GM23248 (cell line): ENCODE results near the gene PRIMPOL.

Experiments
- EZH2 ChIP-seq: fragments of 200-600 bp; sonication (generic); IDR thresholded peaks from 2 replicates; pipeline ENCODE4 v1.6.1; 2018; ENCODE audit warnings: antibody characterized with exemption, mild to moderate bottlenecking; ENCODE audit not compliant: insufficient read depth, poor library complexity, severe bottlenecking
- EZH2phosphoT487 ChIP-seq: fragments of 200-600 bp; sonication (generic); IDR thresholded peaks from 2 replicates; pipeline ENCODE4 v1.6.1; 2018; ENCODE audit warnings: antibody characterized with exemption, moderate library complexity, mild to moderate bottlenecking, low read depth; ENCODE audit not compliant: insufficient read depth

DNA sequence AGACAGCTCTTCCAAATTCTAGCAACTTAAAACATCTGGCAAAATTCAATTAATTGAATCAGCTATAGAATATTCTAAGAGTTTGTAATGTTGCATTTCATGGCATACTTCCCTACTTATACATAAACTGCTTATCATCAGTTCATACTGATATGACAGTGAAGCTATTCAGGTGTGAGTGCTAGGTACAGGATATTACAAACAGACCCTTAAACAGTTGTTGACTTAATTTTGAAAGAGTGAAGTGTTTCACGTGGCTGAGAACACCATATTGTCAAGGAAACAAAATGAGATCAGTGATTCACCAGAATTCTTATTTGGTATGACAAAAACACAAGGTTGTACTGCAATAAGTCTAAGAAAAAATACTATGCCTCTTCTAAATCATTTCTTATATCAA lies 56.9 kb downstream of the PRIMPOL start:
- no peak for TF ChIP-seq EZH2
- TF ChIP-seq EZH2phosphoT487 = no peak
